ENCODE measurements around the gene PASK. TPM values are rescaled to one million over a fixed set of nuclear protein-coding genes. Genes with fewer than 3 reads are reported as not detected.

The PASK gene
- polyA plus RNA-seq, 3 donors, result 0.56 to 4.3 (median 0.70) TPM

GRCh38 chr2:241092677-241093076 is 56.6 kb downstream of the PASK start:
- H3K9ac ChIP-seq (ENCODE audit: insufficient read depth, low read length, poor library complexity, severe bottlenecking), result no peak overlapping the region
- H3K4me3 Mint-ChIP-seq, result no peak overlapping the region
- peaks cover 33% of the 10 kb centered on the region for H4K20me1 ChIP-seq (ENCODE audit: insufficient read depth, low read length)
- TF ChIP-seq CTCF (IDR thresholded peaks at IDR 0.05), result no peak
- H3K9me3 Mint-ChIP-seq, result peaks cover 0 to 1% (median 0%) of the 10 kb centered on the region in 7 donors
- H2AFZ ChIP-seq (ENCODE audit: insufficient read depth, low read depth, low read length, poor library complexity, severe bottlenecking), result no peak overlapping the region
- H3K36me3 ChIP-seq (replicated peaks in 1 of 2; ENCODE audit: control insufficient read depth in 1 of 2, insufficient read depth in 2 of 2, low read length in 2 of 2), result peaks cover 83 to 100% of the 10 kb centered on the region in 2 donors
- no peak overlapping the region for H3K27ac ChIP-seq (ENCODE audit: low read depth in 1 of 2, low read length in 2 of 2)
- no peak for DNase-seq
- H3K4me3 ChIP-seq (replicated peaks in 1 of 3; ENCODE audit: low read depth in 2 of 3, low read length in 3 of 3), result no peak overlapping the region
- H3K4me1 ChIP-seq (ENCODE audit: control insufficient read depth in 1 of 2, insufficient read depth in 2 of 2, low read length in 2 of 2), result no peaks in the 10 kb centered on the region
- peaks cover 80 to 89% of the 10 kb centered on the region in 2 donors for H3K36me3 Mint-ChIP-seq
- H3K9me3 ChIP-seq (replicated peaks in 1 of 2; ENCODE audit: control insufficient read depth in 1 of 2, insufficient read depth in 1 of 2, low read length in 2 of 2), result no peaks in the 10 kb centered on the region
- H3K27ac Mint-ChIP-seq, result peak overlapping the region in 2 of 7 donors; percentile 56 to 57
- H3K4me1 Mint-ChIP-seq, result no peaks in the 10 kb centered on the region
- H3K27me3 Mint-ChIP-seq (ENCODE audit: low read depth in 3 of 3), result peaks cover 0 to 2% (median 0%) of the 10 kb centered on the region in 3 donors
- no peaks in the 10 kb centered on the region for H3K27me3 ChIP-seq (ENCODE audit: control insufficient read depth in 2 of 2, insufficient read depth in 2 of 2, low read length in 2 of 2)
- intact Hi-C loops (cut with micrococcal nuclease), result no loop called here
- 37% methylated on average over 3 of the region's 8 CpGs for WGBS (ENCODE audit: insufficient coverage)
- H3K79me2 ChIP-seq (ENCODE audit: insufficient read depth, low read length), result peaks cover 1% of the 10 kb centered on the region
- H3K4me2 ChIP-seq (replicated peaks; ENCODE audit: extremely low read depth, low read length, poor library complexity, severe bottlenecking), result no peak overlapping the region

- H3K9ac ChIP-seq (ENCODE audit: insufficient read depth, low read length, poor library complexity, severe bottlenecking), result no peak overlapping the region
- no peak overlapping the region for H3K27ac ChIP-seq (ENCODE audit: low read depth in 1 of 2, low read length in 2 of 2)
- H3K4me1 ChIP-seq (ENCODE audit: control insufficient read depth in 1 of 2, insufficient read depth in 2 of 2, low read length in 2 of 2), result no peaks in the 10 kb centered on the region
- H3K27me3 ChIP-seq (ENCODE audit: control insufficient read depth in 2 of 2, insufficient read depth in 2 of 2, low read length in 2 of 2), result no peaks in the 10 kb centered on the region
- H3K79me2 ChIP-seq (ENCODE audit: insufficient read depth, low read length), result no peaks in the 10 kb centered on the region
- no peak overlapping the region for H3K4me3 ChIP-seq (replicated peaks in 1 of 3; ENCODE audit: low read depth in 2 of 3, low read length in 3 of 3)
- Mint-ChIP-seq H3K4me1 (no peaks in the 10 kb centered on the region), H3K27ac (no peak overlapping the region), H3K9me3 (peaks cover 0 to 2% (median 0%) of the 10 kb centered on the region in 7 donors), H3K36me3 (peaks cover 79 to 88% of the 10 kb centered on the region in 2 donors), H3K27me3 (ENCODE audit: low read depth in 3 of 3) (peaks cover 0 to 2% (median 0%) of the 10 kb centered on the region in 3 donors), H3K4me3 (no peak overlapping the region)
- 99% methylated on average over 18 of the region's 22 CpGs for WGBS (ENCODE audit: insufficient coverage)
- peaks cover 83 to 100% of the 10 kb centered on the region in 2 donors for H3K36me3 ChIP-seq (replicated peaks in 1 of 2; ENCODE audit: control insufficient read depth in 1 of 2, insufficient read depth in 2 of 2, low read length in 2 of 2)
- H3K4me2 ChIP-seq (replicated peaks; ENCODE audit: extremely low read depth, low read length, poor library complexity, severe bottlenecking), result no peak overlapping the region
- H2AFZ ChIP-seq (ENCODE audit: insufficient read depth, low read depth, low read length, poor library complexity, severe bottlenecking), result no peak overlapping the region
- no peaks in the 10 kb centered on the region for H3K9me3 ChIP-seq (replicated peaks in 1 of 2; ENCODE audit: control insufficient read depth in 1 of 2, insufficient read depth in 1 of 2, low read length in 2 of 2)
- TF ChIP-seq CTCF (IDR thresholded peaks at IDR 0.05), result no peak
- DNase-seq, result no peak
- H4K20me1 ChIP-seq (ENCODE audit: insufficient read depth, low read length), result peaks cover 25% of the 10 kb centered on the region
- intact Hi-C loops (cut with micrococcal nuclease), result no loop called here
Measured at GRCh38 chr2:241091734-241092445, 57.4 kb downstream of the PASK start.
